DMS 273 treated with DMSO at 0.1 percent for 48 hours (cell line): ENCODE measurements around the gene PRKCA.

ENCODE experiments used
- DNase-seq: peaks from one replicate; lab custom pipeline; 2025; lab: John Stamatoyannopoulos, UW

PRKCA gene

GRCh38 chr17:66810951-66811682 is 508.7 kb downstream of the PRKCA start:
- DNase-seq, result no peak

- no peak for DNase-seq
Observed at GRCh38 chr17:66811683-66812054, 509.3 kb downstream of the PRKCA start.

- no peak for DNase-seq
Observed at GRCh38 chr17:66812571-66812970, 510.2 kb downstream of the PRKCA start.

GRCh38 chr17:66813296-66813695 is 510.9 kb downstream of the PRKCA start:
- DNase-seq, result no peak

- no peak for DNase-seq
Observed at GRCh38 chr17:66814026-66814425, 511.6 kb downstream of the PRKCA start.

GRCh38 chr17:66814570-66814969 is 512.2 kb downstream of the PRKCA start:
- no peak for DNase-seq

GRCh38 chr17:66817750-66818149 is 515.3 kb downstream of the PRKCA start:
- no peak for DNase-seq

- DNase-seq, result no peak
Observed at GRCh38 chr17:66819466-66819865, 517.1 kb downstream of the PRKCA start.

- DNase-seq, result no peak
Observed at GRCh38 chr17:66822009-66822408, 519.6 kb downstream of the PRKCA start.

GRCh38 chr17:66826856-66827255 is 524.4 kb downstream of the PRKCA start:
- no peak for DNase-seq

GRCh38 chr17:66829386-66829864 is 527.0 kb downstream of the PRKCA start:
- DNase-seq, result no peak

GRCh38 chr17:66829883-66830282 is 527.5 kb downstream of the PRKCA start:
- DNase-seq, result peak; percentile 82

GRCh38 chr17:66830451-66830850 is 528.0 kb downstream of the PRKCA start:
- peak; percentile 25 for DNase-seq

- no peak for DNase-seq
Observed at GRCh38 chr17:66831383-66832210, 529.2 kb downstream of the PRKCA start.

- no peak for DNase-seq
Observed at GRCh38 chr17:66833201-66833600, 530.8 kb downstream of the PRKCA start.

GRCh38 chr17:66834426-66834918 is 532.1 kb downstream of the PRKCA start:
- DNase-seq, result no peak

- DNase-seq, result no peak
Observed at GRCh38 chr17:66834919-66835454, 532.6 kb downstream of the PRKCA start, which contains the start of gene CACNG5. Gene CACNG5, plus strand, starts transcription at chr17:66835117. Its CDS starts 42,216 bp downstream, at chr17:66877333.

- no peak for DNase-seq
Observed at GRCh38 chr17:66835476-66835875, 533.1 kb downstream of the PRKCA start.

GRCh38 chr17:66836063-66837005 is 533.9 kb downstream of the PRKCA start:
- DNase-seq, result no peak

GRCh38 chr17:66837226-66837625 is 534.8 kb downstream of the PRKCA start:
- DNase-seq, result no peak

GRCh38 chr17:66837885-66838665 is 535.7 kb downstream of the PRKCA start:
- no peak for DNase-seq
